Effector CD4-positive, alpha-beta T cell (primary cell): Measurements from ENCODE around the gene LY6G5B.

Source experiments
- DNase-seq: peaks from one replicate; pipeline ENCODE4 v3.0.0-alpha.2; 2020

The LY6G5B gene

GRCh38 chr6:31663961-31664789, 5.6 kb upstream of the LY6G5B start:
- DNase-seq, result no peak

DNA sequence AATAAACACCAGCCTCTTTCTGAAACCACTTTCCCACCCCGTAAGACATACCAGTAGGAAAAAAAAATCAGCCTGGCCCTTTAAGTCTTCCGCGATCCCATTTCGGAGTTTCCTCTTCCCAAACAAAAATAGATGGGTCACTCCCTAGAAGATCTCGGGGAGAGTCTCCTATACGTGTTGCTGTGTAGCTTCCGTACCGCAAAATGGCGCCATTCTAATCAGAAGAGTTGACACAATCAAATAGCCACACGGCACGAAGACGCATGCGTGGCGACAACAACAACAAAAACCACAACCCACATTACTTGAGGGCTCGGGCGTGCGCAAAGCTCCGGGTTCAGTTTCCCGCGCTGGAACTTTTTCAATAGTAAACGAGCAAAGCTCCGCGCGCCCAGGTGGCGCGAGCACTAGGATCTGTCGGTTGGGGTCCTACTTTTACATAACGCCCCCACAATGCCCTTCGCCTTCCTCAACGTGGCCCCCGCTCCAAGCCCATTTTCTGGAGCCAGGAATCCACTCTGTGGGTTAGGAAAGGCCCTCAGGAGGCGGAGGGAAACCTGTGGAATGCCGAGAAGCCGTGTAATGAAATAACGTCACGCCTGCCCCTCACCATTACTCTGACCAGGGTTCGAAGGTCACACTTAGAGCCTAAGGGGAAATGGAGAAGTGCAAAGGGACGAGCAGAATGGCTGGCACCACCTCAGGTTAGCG, 4.8 kb upstream of the LY6G5B start, which contains the start of gene GPANK1:
GPANK1 (minus strand) TSS at position 208 of the 711 bp plus-strand sequence. CDS start 519 bp downstream, outside the sequence.
- peak; percentile 87 for DNase-seq

DNA sequence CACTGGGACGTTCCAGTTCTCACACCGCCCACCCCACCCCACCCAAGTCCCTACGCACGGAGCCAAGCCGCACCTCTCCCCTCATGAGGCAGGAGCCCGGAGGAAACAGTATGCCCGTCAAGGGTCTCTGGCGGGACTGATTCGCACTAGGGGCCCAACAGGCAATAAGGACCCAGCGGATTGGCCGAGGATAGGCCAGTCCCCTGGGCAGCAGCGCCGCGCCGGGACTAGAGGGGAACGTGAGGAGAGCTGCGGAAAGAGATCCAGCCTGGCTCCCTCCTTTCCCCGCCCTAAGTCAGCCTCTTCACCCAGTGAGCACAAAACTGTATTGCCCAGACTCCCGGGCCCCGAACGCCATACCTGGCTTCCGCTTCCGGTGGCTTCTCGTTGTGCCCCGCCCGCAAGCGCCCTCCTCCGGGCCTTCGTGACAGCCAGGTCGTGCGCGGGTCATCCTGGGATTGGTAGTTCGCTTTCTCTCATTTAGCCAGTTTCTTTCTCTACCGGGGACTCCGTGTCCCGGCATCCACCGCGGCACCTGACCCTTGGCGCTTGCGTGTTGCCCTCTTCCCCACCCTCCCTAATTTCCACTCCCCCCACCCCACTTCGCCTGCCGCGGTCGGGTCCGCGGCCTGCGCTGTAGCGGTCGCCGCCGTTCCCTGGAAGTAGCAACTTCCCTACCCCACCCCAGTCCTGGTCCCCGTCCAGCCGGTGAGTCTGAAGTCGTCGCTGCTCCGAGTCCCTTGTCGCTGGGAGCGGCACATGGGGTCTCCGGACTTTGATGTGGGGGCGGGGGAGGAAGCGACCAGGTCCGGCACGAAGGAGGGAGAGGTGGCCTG, 4.1 kb upstream of the LY6G5B start, which contains the start of gene CSNK2B:
CSNK2B (plus strand) TSS at position 580 of the 836 bp plus-strand sequence. CDS start 752 bp downstream, outside the sequence.
- peak; percentile 99 for DNase-seq

GRCh38 chr6:31666337-31666965, 3.3 kb upstream of the LY6G5B start:
- no peak for DNase-seq

- DNase-seq, result no peak
Measured at GRCh38 chr6:31676322-31676903, 6.6 kb downstream of the LY6G5B start.

GRCh38 chr6:31676904-31677303, 7.1 kb downstream of the LY6G5B start:
- DNase-seq, result no peak

DNA sequence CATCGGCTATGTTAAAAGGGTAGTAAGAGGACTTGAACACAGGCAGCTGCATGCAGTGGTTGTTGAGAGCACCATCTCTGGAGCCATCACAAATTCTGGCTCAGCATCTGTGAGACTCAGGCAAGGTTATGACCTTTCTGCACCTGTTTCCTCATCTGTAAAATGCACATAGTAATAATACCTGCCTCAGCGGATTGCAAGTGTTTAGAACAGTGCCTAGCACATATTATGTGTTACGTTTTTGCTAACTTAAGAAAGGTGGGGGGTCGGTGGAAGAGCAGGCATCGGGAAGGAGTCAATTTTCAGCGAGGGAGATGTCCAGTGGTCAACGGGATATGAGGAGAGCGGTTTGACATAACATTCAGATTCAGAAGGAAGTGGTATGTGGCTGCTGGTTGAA, 8.2 kb downstream of the LY6G5B start:
- DNase-seq, result no peak

DNA sequence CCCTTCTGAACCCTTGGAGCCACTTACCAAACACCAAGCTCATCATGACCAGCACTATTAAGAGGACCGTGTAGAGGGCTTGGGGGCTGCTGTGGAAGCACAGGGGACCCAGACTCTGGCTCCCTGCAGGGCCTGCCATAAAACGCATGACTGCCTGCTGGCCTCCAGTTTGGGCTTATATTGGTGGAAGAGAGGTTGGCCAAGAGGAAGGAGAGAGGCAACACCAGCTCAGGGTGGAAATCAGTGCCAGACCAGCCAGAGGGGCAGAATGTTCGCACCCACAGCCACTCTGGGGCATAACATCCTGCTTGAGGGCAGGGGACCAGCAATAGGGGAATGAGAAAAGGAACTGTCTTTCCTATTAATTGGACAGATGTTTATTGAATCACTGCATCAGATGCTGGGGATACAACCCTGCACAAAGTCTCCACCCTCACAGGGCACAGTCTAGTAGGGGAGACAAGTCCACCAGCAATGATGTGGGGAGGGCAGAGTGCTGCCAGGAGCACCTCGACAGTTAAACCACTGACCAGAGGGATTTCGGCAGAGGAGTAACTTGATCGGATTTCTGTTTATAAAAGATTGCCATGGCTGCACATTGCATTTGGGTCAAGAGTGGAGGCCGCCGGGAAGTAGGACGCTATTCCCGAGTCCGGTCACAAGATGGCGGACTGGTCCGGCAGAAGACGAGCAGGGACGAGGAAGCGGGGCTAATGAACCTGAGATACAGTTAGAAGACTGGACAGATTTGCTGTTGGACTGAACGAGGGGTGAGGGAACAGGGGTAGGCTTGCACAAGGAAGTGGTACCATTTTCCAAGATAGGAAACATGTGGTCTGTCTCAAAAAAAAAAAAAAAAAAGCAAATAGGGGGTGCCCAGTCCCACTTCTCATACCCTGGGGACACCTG, 10.7 kb downstream of the LY6G5B start, which contains the start of gene LY6G5C:
LY6G5C (minus strand) TSS at position 842 of the 909 bp plus-strand sequence; CDS start at position 148, 694 bp downstream.
- DNase-seq, result peak; percentile 30

- DNase-seq, result peak; percentile 24
Measured at GRCh38 chr6:31681135-31681671, 11.4 kb downstream of the LY6G5B start.

- no peak for DNase-seq
Measured at GRCh38 chr6:31683591-31683990, 13.8 kb downstream of the LY6G5B start.

DNA sequence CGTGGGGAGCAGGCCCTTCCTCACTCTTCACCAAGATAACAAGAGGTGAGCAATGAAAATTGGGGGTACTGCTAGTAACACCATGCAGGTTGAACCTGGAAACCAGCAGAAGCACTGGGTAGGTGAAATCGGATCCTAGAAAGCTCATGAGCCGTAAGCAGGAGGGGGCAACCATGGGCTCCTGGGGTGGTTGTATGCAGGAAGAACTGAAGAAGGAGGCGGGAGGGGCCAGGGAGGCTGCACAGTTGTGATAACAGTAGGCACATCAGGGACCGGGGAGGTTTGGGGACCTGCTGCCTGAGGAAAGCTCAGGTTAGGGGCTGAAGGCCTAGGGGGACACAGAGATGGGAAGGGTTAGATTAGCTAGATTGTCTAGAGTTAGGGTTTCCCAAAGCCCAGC, 16.7 kb downstream of the LY6G5B start:
- no peak for DNase-seq

DNA sequence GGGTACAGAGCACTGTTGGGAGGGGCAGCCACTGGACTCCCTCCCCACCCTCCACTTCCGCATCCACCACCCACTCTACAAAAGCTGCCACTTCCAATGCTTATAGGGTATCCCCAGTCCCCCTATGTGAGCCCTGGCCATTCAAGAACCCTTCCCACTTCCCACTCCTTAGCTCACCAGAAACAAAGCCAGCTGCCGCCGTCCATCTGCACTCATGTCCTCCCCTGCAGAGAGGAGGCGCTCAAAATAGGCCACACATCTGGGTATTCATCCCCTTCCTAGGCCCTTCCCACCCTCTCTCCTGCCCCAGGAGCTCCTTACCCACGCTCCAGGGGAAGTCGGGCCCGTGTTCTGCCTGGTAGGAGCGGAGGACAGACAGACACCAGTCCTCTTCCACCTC, 17.5 kb downstream of the LY6G5B start:
- no peak for DNase-seq

DNA sequence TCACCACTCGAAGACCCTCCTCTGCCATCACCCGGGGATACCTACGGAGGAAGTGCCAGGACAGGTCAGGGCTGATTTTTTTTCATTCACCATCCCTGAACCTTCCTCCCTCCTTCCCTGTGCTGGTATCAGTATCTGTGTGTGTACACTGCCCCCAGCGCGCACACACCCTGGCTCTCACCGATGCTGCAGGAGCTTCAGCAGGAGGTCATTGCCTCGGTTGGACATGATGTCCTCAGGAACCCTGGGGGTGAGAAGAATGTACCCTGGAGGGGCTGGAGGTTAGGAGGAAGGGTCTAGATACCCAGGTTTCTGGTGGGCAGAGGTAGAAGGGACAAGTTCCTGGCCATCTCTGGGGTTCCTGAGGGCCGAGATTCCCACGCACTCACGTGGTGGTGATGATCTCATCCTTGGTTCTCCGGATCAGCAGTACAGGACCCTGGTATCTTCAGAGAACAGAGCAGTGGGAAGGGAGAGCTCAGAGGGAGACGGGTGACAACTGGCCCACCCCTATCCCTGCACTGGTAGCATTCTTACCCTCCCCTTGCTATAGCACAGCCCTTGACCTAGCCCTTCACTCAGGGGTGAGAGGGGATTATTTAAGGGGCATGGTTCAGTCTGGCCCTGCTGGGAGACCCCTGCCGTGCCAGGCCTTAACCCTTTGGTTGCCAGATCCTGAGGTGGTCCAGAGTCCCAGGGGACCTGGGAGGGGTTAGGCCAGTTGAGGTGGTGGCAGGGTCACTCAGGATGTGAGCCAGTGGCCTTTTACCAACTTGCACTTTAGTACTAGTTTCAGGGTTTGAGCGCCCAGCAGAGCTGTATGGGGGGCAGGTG, 18.3 kb downstream of the LY6G5B start:
- DNase-seq, result no peak

- DNase-seq, result no peak
Measured at GRCh38 chr6:31689249-31690110, 19.7 kb downstream of the LY6G5B start.

DNA sequence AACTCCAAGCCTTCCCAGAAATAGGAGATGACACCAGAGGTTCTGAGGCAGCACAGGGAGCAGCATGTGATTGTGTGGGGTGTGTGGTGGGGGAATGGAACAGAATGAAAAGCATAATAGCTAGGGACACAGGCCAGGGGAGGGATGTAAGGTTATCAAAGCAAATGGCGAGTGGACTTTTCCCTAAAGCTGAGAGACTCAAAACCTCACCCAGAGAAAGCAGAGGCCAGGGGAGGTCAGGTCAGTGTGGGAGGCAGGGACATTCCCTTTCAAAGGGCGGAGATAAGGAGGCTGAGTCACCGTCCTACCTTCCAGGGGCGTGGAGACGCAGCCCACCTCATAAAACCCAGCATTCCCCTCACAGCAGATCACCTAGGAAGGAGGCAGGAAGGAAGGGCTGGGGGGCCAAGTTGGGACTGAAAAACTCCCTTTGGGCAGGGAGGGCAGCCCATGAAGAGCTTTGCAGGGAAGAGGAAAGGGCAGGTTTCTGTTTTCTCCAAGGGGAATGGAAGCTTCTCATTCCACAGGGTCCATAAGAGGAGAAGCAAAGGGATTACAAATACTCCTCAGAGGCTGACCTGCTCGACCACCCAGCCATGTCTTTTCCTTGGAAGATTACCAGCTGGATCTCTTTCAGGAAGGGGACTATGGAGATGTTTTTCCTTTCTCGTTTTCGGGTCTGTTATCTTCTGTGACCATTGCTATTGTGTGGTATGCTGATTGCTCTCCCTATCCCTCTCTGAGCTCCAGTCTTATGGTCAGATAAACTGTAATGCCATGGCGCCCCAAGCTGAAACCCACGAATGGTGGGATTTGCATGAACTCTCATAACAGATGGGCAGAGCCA, 20.7 kb downstream of the LY6G5B start:
- no peak for DNase-seq

- DNase-seq, result no peak
Measured at GRCh38 chr6:31691078-31691463, 21.3 kb downstream of the LY6G5B start.

DNA sequence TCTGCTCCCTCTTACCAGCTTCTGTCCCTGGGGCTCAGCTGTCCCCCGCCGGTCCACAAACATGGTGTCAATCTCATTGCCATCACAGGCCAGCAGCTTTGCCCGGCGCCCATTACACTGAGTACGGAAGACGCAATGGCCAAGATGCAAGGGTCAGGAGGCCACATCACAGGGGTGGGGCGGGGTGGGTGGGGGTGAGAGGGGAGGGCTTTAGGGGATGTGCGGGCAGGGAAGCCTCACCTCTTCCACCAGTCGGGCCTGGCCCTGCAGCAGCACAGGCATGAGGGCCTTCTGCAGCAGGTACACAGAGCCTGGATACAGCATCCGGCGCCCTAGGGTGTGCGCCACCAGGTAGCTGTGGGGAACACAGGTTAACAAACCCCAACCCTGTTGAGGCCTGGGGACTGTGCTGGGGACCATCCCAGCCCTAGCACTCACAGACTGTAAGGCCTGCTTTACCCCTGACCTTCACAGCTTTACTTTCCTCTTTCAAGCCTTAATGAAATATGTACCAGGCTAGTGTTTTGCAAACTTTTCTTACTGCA, 21.9 kb downstream of the LY6G5B start:
- DNase-seq, result no peak
